Uterus (tissue), 4 donors: Measurements from ENCODE around the gene RBMS3. TPM values are rescaled to one million over a fixed set of nuclear protein-coding genes. Genes with fewer than 3 reads are reported as not detected.

Experiments used
- DNase-seq, 2 donors: peaks; one replicate each; pipeline ENCODE4 v3.0.0-alpha.2; 2019 to 2020
- H3K27ac ChIP-seq, 2 donors: fragments of 200-600 bp; sonication (generic); 1 replicate in 1 of 2; 2 replicates in 1 of 2; pipeline ENCODE4 v1.5.1; 2016 to 2018
- H3K27me3 ChIP-seq, 2 donors: fragments of 200-600 bp; sonication (generic); one replicate each; pipeline ENCODE4 v1.5.1; 2018 to 2019; ENCODE audit warnings: control low read depth in 1 of 2
- H3K36me3 ChIP-seq, 2 donors: fragments of 200-600 bp; sonication (generic); one replicate each; pipeline ENCODE4 v1.5.1; 2019; ENCODE audit warnings: control low read depth in 1 of 2
- H3K4me1 ChIP-seq, 2 donors: fragments of 200-600 bp; sonication (generic); one replicate each; pipeline ENCODE4 v1.5.1; 2018 to 2019; ENCODE audit warnings: control low read depth in 1 of 2
- H3K4me3 ChIP-seq, 2 donors: fragments of 200-600 bp; sonication (generic); 1 replicate in 1 of 2; 2 replicates in 1 of 2; pipeline ENCODE4 v1.5.1; 2018 to 2019; ENCODE audit warnings: mild to moderate bottlenecking in 1 of 2
- H3K9me3 ChIP-seq, 2 donors: fragments of 200-600 bp; sonication (generic); one replicate each; pipeline ENCODE4 v1.5.1; 2019; ENCODE audit warnings: control low read depth in 1 of 2
- POLR2A ChIP-seq, 2 donors: fragments of 450-650 bp; IDR thresholded peaks; one replicate each; pipeline ENCODE4 v1.6.1; 2016; ENCODE audit warnings: antibody characterized with exemption in 2 of 2, mild to moderate bottlenecking in 1 of 2, moderate library complexity in 1 of 2
- intact Hi-C: fragments of 100-400 bp; cut with DNase I; formaldehyde crosslinking; loops from one replicate; pipeline ENCODE4 v1.15.1; 2023; ENCODE audit warnings: low total_unique reads
- total RNA-seq, 4 donors: library from RNA; depleted of rRNA in 3 of 4; stranded (reverse); fragments of >200 nt in 3 of 4; gene quantifications; one replicate each; pipeline versions ENCODE4 v1.1.0 to v1.2.4, GENCODE V29; 2014 to 2023
- TF ChIP-seq, protein P1 (sequence below), 4 experiments: fragments of 200-600 bp in 2 of 4; fragments of 450-650 bp in 2 of 4; sonication (generic) in 2 of 4; IDR thresholded peaks; one replicate each; pipeline ENCODE4 v1.5.1; 2016 to 2019; ENCODE audit warnings: antibody characterized with exemption in 4 of 4, mild to moderate bottlenecking in 2 of 4, moderate library complexity in 1 of 4
- donor health status: DM: yes; HTN: yes; CAD: no.

RBMS3 gene
- total RNA-seq, 4 donors from 2014 or later = 45.9 to 113 (median 75.4) TPM

DNA sequence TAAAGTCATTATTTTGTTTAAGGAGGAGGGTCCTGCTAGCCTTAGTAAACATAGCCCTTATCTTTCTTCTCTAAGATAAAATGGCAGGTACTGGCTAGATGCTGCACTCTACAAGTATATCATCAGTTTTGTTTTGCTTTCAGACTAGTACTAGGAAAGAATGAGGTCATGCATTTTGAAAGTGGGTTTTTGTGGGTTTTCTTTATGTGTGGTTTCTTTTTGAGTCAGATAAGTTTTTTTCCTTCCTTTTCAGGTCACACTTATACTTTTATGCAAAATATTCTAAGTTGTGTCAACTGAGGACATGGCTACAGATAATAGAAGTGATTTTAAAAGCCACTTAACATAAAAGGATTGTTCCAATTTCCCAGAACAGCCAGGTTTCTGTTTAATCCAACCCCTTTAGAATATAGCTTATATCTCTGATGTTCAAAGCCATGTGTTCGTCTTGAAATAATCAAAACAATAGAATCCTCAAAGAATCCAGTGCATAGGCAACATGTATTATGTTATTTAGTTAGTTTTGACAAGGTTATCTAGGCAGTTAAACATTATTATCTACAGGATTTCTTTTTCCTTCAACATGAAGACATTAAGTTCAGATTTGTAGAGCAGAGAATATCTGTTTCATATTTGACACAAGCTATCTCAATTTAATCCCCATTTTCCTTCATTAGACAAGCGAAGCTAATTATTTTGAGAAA lies 406.2 kb downstream of the RBMS3 start:
- no peak for TF ChIP-seq POLR2A (IDR thresholded peaks at IDR 0.05)
- TF ChIP-seq, protein P1, sequence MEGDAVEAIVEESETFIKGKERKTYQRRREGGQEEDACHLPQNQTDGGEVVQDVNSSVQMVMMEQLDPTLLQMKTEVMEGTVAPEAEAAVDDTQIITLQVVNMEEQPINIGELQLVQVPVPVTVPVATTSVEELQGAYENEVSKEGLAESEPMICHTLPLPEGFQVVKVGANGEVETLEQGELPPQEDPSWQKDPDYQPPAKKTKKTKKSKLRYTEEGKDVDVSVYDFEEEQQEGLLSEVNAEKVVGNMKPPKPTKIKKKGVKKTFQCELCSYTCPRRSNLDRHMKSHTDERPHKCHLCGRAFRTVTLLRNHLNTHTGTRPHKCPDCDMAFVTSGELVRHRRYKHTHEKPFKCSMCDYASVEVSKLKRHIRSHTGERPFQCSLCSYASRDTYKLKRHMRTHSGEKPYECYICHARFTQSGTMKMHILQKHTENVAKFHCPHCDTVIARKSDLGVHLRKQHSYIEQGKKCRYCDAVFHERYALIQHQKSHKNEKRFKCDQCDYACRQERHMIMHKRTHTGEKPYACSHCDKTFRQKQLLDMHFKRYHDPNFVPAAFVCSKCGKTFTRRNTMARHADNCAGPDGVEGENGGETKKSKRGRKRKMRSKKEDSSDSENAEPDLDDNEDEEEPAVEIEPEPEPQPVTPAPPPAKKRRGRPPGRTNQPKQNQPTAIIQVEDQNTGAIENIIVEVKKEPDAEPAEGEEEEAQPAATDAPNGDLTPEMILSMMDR (IDR thresholded peaks at IDR 0.05) = no peak
- H3K27me3 ChIP-seq = no peaks in the 10 kb centered on the region
- intact Hi-C loops = no loop called here
- no peak overlapping the region for H3K27ac ChIP-seq
- no peaks in the 10 kb centered on the region for H3K9me3 ChIP-seq
- H3K36me3 ChIP-seq = no peaks in the 10 kb centered on the region
- no peaks in the 10 kb centered on the region for H3K4me1 ChIP-seq
- no peak for DNase-seq
- H3K4me3 ChIP-seq = no peak overlapping the region

GRCh38 chr3:29690686-29691353 lies 409.9 kb downstream of the RBMS3 start:
- peaks cover 6 to 8% of the 10 kb centered on the region in 2 donors for H3K4me1 ChIP-seq
- H3K36me3 ChIP-seq = no peaks in the 10 kb centered on the region
- H3K4me3 ChIP-seq = no peak overlapping the region
- no peaks in the 10 kb centered on the region for H3K9me3 ChIP-seq
- TF ChIP-seq, protein P1 (IDR thresholded peaks at IDR 0.05) = no peak
- TF ChIP-seq POLR2A (IDR thresholded peaks at IDR 0.05) = no peak
- DNase-seq = no peak
- intact Hi-C loops = no loop called here
- H3K27ac ChIP-seq = peak overlapping the region in 1 of 2 donors; percentile 15
- no peaks in the 10 kb centered on the region for H3K27me3 ChIP-seq

DNA sequence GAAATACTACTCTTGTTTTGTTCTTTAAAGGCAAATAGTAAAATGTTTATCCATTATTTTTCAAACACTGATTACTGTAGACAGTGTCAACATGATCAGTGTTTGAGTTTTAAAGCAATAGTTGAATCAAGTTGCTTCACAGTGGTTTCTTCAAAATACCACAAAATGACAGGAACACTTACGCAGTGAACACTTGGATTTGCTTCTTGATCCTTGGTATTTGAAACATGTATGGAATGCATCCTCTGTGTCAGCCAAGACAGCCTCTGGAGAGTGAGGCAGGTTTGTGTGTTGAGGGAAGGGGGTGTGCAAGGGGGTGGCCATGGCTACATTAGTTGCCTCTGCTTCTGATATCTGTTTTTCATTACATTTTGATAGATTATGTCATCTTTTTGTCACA lies 413.0 kb downstream of the RBMS3 start:
- no peak for DNase-seq
- no peak for TF ChIP-seq POLR2A (IDR thresholded peaks at IDR 0.05)
- TF ChIP-seq, protein P1 (IDR thresholded peaks at IDR 0.05) = no peak
- H3K27ac ChIP-seq = peak overlapping the region; percentile 73 to 79
- no peaks in the 10 kb centered on the region for H3K36me3 ChIP-seq
- peaks cover 8 to 10% of the 10 kb centered on the region in 2 donors for H3K4me1 ChIP-seq
- H3K27me3 ChIP-seq = no peaks in the 10 kb centered on the region
- H3K9me3 ChIP-seq = no peaks in the 10 kb centered on the region
- intact Hi-C loops = no loop called here
- no peak overlapping the region for H3K4me3 ChIP-seq

DNA sequence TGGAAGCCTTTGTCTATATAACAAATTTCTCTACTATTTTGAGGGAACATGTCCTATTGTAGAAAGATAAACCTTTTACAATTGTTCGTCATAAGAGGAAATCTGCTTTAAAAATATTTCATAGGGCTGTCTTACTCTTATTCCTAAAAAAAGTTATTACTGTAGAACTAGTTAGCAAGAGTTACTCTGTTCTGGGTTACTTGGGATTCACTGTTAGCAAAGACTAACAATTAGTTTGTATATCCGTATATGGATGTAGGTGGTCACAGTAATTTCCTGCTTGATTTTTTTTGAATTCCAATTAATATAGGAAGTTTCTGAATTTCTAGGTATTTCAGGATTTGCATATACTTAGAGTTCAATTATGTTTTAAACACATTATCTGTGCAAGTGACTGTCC lies 413.5 kb downstream of the RBMS3 start:
- H3K27me3 ChIP-seq = no peaks in the 10 kb centered on the region
- H3K9me3 ChIP-seq = no peaks in the 10 kb centered on the region
- H3K27ac ChIP-seq = peak overlapping the region; percentile 73 to 79
- intact Hi-C loops = no loop called here
- TF ChIP-seq, protein P1 (IDR thresholded peaks at IDR 0.05) = no peak
- no peak for TF ChIP-seq POLR2A (IDR thresholded peaks at IDR 0.05)
- no peak overlapping the region for H3K4me3 ChIP-seq
- peaks cover 8 to 10% of the 10 kb centered on the region in 2 donors for H3K4me1 ChIP-seq
- no peaks in the 10 kb centered on the region for H3K36me3 ChIP-seq
- no peak for DNase-seq

DNA sequence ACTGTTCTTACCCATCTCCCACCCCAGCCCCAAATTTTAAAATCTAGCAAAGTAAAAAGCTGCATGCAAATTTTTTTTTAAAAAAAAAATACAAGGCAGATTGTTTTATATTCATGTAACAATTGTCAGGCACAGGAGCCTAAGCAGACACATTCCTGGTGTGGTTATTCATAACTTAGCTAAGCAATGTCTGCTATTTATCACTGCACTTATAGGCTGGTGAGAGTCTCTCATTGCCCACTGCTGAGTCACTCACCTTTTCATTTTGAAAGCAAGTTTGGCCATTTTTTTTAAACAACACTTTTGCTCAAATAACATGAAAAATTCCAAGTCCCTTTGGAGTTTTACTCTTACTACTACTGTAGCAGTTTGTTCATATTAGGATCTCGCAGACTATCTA lies 413.9 kb downstream of the RBMS3 start:
- no peak overlapping the region for H3K4me3 ChIP-seq
- no peaks in the 10 kb centered on the region for H3K27me3 ChIP-seq
- no peaks in the 10 kb centered on the region for H3K9me3 ChIP-seq
- peak in 1 of 2 donors; percentile 57 for DNase-seq
- TF ChIP-seq POLR2A (IDR thresholded peaks at IDR 0.05) = no peak
- TF ChIP-seq, protein P1 (IDR thresholded peaks at IDR 0.05) = no peak
- peaks cover 8 to 10% of the 10 kb centered on the region in 2 donors for H3K4me1 ChIP-seq
- intact Hi-C loops = no loop called here
- peak overlapping the region; percentile 73 to 79 for H3K27ac ChIP-seq
- no peaks in the 10 kb centered on the region for H3K36me3 ChIP-seq
